ENCODE data around the gene GPR35. TPM values are rescaled to one million over a fixed set of nuclear protein-coding genes. Genes with fewer than 3 reads are reported as not detected.
"Not testable (repeated sequence)": the region's sequence is repeated elsewhere in the genome, so short reads cannot be mapped to it uniquely, and the experiment has no call there.

The GPR35 gene
- total RNA-seq, 4 donors from 2014 or later, result 0.72 to 1.8 (median 0.87) TPM

- intact Hi-C loops (cut with DNase I; ENCODE audit: low total_unique reads) (no loop called here), in situ Hi-C loops (cut with MboI; ENCODE audit: low sequenced_read_pairs in 4 of 4) (no loop called here)
- no peaks in the 10 kb centered on the region for H3K27me3 ChIP-seq
- H3K9me3 ChIP-seq, result no peaks in the 10 kb centered on the region
- no peak overlapping the region for H3K4me3 ChIP-seq
- H3K4me1 ChIP-seq, result peaks cover 4 to 8% of the 10 kb centered on the region in 2 donors
- DNase-seq, result no peak
- TF ChIP-seq POLR2A (IDR thresholded peaks at IDR 0.05) (no peak), CTCF (IDR thresholded peaks at IDR 0.05 in 4 of 5, conservative IDR thresholded peaks at IDR 0.05 in 1 of 5) (no peak)
- H3K36me3 ChIP-seq, result no peaks in the 10 kb centered on the region
- H3K27ac ChIP-seq, result no peak overlapping the region
- ATAC-seq, result no peak
These were observed 10.9 kb upstream of the GPR35 start for GRCh38 chr2:240614391-240614790.

- H3K27me3 ChIP-seq, result no peaks in the 10 kb centered on the region
- in situ Hi-C loops (cut with MboI; ENCODE audit: low sequenced_read_pairs in 4 of 4), result no loop called here
These were observed 9.9 kb upstream of the GPR35 start for GRCh38 chr2:240615396-240615795.

GRCh38 chr2:240615820-240616547, 9.3 kb upstream of the GPR35 start:
- in situ Hi-C loops (cut with MboI; ENCODE audit: low sequenced_read_pairs in 4 of 4), result no loop called here
- DNase-seq, result peak in 1 of 2 donors; percentile 1
- H3K4me3 ChIP-seq, result no peak overlapping the region
- H3K4me1 ChIP-seq, result peaks cover 4 to 8% of the 10 kb centered on the region in 2 donors
- no peaks in the 10 kb centered on the region for H3K27me3 ChIP-seq
- H3K27ac ChIP-seq, result no peak overlapping the region
- TF ChIP-seq POLR2A (IDR thresholded peaks at IDR 0.05), result no peak
- TF ChIP-seq CTCF (IDR thresholded peaks at IDR 0.05 in 4 of 5, conservative IDR thresholded peaks at IDR 0.05 in 1 of 5), result no peak
- intact Hi-C loops (cut with DNase I; ENCODE audit: low total_unique reads), result no loop called here
- no peaks in the 10 kb centered on the region for H3K36me3 ChIP-seq
- no peaks in the 10 kb centered on the region for H3K9me3 ChIP-seq
- ATAC-seq, result no peak

More at GRCh38 chr2:240615396-240615795, 9.9 kb upstream of the GPR35 start:
- Histone ChIP-seq H3K9me3 (no peaks in the 10 kb centered on the region), H3K36me3 (no peaks in the 10 kb centered on the region), H3K4me1 (peaks cover 4 to 8% of the 10 kb centered on the region in 2 donors), H3K27ac (no peak overlapping the region), H3K4me3 (no peak overlapping the region)
- intact Hi-C loops (cut with DNase I; ENCODE audit: low total_unique reads), result no loop called here
- DNase-seq (no peak), ATAC-seq (no peak)
- TF ChIP-seq CTCF (IDR thresholded peaks at IDR 0.05 in 4 of 5, conservative IDR thresholded peaks at IDR 0.05 in 1 of 5), result no peak
- TF ChIP-seq POLR2A (IDR thresholded peaks at IDR 0.05), result no peak

- H3K27ac ChIP-seq; H3K4me3 ChIP-seq; H3K36me3 ChIP-seq; H3K9me3 ChIP-seq; H3K4me1 ChIP-seq; ATAC-seq; in situ Hi-C loops (cut with MboI; ENCODE audit: low sequenced_read_pairs in 4 of 4); intact Hi-C loops (cut with DNase I; ENCODE audit: low total_unique reads); DNase-seq; H3K27me3 ChIP-seq: not testable (repeated sequence)
These were observed 8.2 kb upstream of the GPR35 start for GRCh38 chr2:240616860-240617666.

GRCh38 chr2:240618776-240619175, 6.5 kb upstream of the GPR35 start:
- in situ Hi-C loops (cut with MboI; ENCODE audit: low sequenced_read_pairs in 4 of 4) (no loop called here), intact Hi-C loops (cut with DNase I; ENCODE audit: low total_unique reads) (no loop called here)
- TF ChIP-seq CTCF (IDR thresholded peaks at IDR 0.05 in 4 of 5, conservative IDR thresholded peaks at IDR 0.05 in 1 of 5), result no peak
- TF ChIP-seq POLR2A (IDR thresholded peaks at IDR 0.05), result no peak
- H3K27me3 ChIP-seq, result no peaks in the 10 kb centered on the region
- H3K9me3 ChIP-seq, result no peaks in the 10 kb centered on the region
- DNase-seq, result peak in 1 of 2 donors; percentile 1
- no peak for ATAC-seq
- no peak overlapping the region for H3K4me3 ChIP-seq
- no peak overlapping the region for H3K27ac ChIP-seq
- H3K36me3 ChIP-seq, result no peaks in the 10 kb centered on the region
- H3K4me1 ChIP-seq, result no peaks in the 10 kb centered on the region

All from gastrocnemius medialis (tissue), 4 donors.